PC-9 (cell line): ENCODE data around the gene KATNAL1. TPM values are rescaled to one million over a fixed set of nuclear protein-coding genes. Genes with fewer than 3 reads are reported as not detected.

ENCODE experiments used
- BruUV-seq: library from RNA; stranded (reverse); fragments of 400-500 nt; replicated peaks from 2 replicates; lab custom pipeline; 2021; lab: Mats Ljungman, UMichigan
- CTCF ChIA-PET: fragments of 300-600 bp; sonication (Branson Sonifier 250); formaldehyde crosslinking; loops from one replicate; lab custom pipeline; 2022; ENCODE audit warnings: antibody characterized with exemption; lab: Charles Lee
- POLR2A ChIA-PET: fragments of 300-600 bp; sonication (Branson Sonifier 250); formaldehyde crosslinking; loops from one replicate; lab custom pipeline; 2022; ENCODE audit warnings: antibody characterized with exemption; ENCODE audit not compliant: unreplicated experiment; lab: Charles Lee
- DNase-seq, 2 experiments: peaks; one replicate each; pipeline versions ENCODE4 v3.0.0 to v3.0.0-alpha.2; 2015 to 2022; ENCODE audit warnings: mixed read lengths in 1 of 2
- H2AFZ ChIP-seq: fragments of 200-600 bp; sonication (generic); 2 replicates; pipeline ENCODE4 v1.8.1; 2017; ENCODE audit warnings: antibody characterized with exemption
- H3F3A ChIP-seq: fragments of 200-600 bp; sonication (generic); 2 replicates; pipeline ENCODE4 v1.8.1; 2017; ENCODE audit warnings: antibody characterized with exemption, mild to moderate bottlenecking, low read depth; ENCODE audit not compliant: insufficient read depth
- H3K27ac ChIP-seq: fragments of 200-600 bp; sonication (generic); 2 replicates; pipeline ENCODE4 v1.6.1; 2016; ENCODE audit warnings: mixed run types
- H3K27me3 ChIP-seq: fragments of 200-600 bp; sonication (generic); 2 replicates; pipeline ENCODE4 v1.6.1; 2016; ENCODE audit warnings: low read depth, mixed run types; ENCODE audit not compliant: insufficient read depth
- H3K36me3 ChIP-seq: fragments of 200-600 bp; sonication (generic); 2 replicates; pipeline ENCODE4 v1.6.1; 2016; ENCODE audit warnings: low read depth, mixed run types
- H3K4me1 ChIP-seq: fragments of 200-600 bp; sonication (generic); replicated peaks from 2 replicates; pipeline ENCODE4 v1.6.1; 2016; ENCODE audit warnings: mixed run types; ENCODE audit not compliant: insufficient read depth
- H3K4me2 ChIP-seq: fragments of 200-600 bp; sonication (generic); 2 replicates; pipeline ENCODE4 v1.6.1; 2017; ENCODE audit warnings: mixed run types
- H3K4me3 ChIP-seq: fragments of 200-600 bp; sonication (generic); 2 replicates; pipeline ENCODE4 v1.6.1; 2016; ENCODE audit warnings: mixed run types
- H3K79me2 ChIP-seq: fragments of 200-600 bp; sonication (generic); 2 replicates; pipeline ENCODE4 v1.6.1; 2017; ENCODE audit warnings: low read depth, mixed run types
- H3K9me2 ChIP-seq: fragments of 200-600 bp; sonication (generic); 2 replicates; pipeline ENCODE4 v1.8.1; 2017; ENCODE audit warnings: mild to moderate bottlenecking; ENCODE audit not compliant: insufficient read depth
- H3K9me3 ChIP-seq: fragments of 200-600 bp; sonication (generic); 2 replicates; pipeline ENCODE4 v1.8.1; 2016; ENCODE audit warnings: low read depth; ENCODE audit not compliant: insufficient read depth
- H4K20me1 ChIP-seq: fragments of 200-600 bp; sonication (generic); 2 replicates; pipeline ENCODE4 v1.8.1; 2017; ENCODE audit not compliant: insufficient read depth
- EZH2 ChIP-seq: fragments of 200-600 bp; sonication (generic); IDR thresholded peaks from 2 replicates; pipeline ENCODE4 v1.8.0; 2017; ENCODE audit warnings: antibody characterized with exemption, low read depth
- intact Hi-C: fragments of 100-400 bp; cut with micrococcal nuclease; formaldehyde crosslinking; loops from one replicate; pipeline ENCODE4 v1.10.0; 2022; ENCODE audit not compliant: unreplicated experiment
- total RNA-seq: library from RNA; stranded (reverse); gene quantifications from 2 replicates; pipeline ENCODE4 v1.2.3, GENCODE V29; 2021
- TF ChIP-seq, protein P1 (sequence below): fragments of 200-600 bp; sonication (generic); conservative IDR thresholded peaks from 2 replicates; pipeline ENCODE4 v1.6.1; 2017; ENCODE audit warnings: mixed run types, antibody characterized with exemption, mild to moderate bottlenecking, moderate library complexity

KATNAL1 gene
- total RNA-seq, 1 experiment from 2014 or later = 11.8 TPM

DNA sequence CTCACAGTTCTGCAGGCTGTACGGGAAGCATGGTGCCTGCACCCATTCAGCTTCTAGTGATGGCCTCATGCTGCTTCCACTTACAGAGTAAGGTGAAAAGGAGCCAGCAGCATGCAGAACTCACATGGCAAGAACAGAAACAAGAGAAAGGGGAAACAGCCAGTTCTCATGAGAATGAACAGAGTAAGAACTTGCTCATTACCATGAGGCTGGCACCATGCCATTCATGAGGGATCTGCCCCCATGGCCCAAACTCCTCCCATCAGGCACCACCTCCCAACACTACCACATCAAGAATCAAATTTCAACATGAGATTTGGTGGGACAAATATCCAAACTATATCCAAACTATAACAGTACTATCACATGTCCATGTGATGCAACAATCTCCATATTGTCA lies 72.1 kb downstream of the KATNAL1 start:
- H3K9me3 ChIP-seq = no peaks in the 10 kb centered on the region
- H3K4me2 ChIP-seq = no peak overlapping the region
- TF ChIP-seq EZH2 = no peak
- TF ChIP-seq, protein P1, sequence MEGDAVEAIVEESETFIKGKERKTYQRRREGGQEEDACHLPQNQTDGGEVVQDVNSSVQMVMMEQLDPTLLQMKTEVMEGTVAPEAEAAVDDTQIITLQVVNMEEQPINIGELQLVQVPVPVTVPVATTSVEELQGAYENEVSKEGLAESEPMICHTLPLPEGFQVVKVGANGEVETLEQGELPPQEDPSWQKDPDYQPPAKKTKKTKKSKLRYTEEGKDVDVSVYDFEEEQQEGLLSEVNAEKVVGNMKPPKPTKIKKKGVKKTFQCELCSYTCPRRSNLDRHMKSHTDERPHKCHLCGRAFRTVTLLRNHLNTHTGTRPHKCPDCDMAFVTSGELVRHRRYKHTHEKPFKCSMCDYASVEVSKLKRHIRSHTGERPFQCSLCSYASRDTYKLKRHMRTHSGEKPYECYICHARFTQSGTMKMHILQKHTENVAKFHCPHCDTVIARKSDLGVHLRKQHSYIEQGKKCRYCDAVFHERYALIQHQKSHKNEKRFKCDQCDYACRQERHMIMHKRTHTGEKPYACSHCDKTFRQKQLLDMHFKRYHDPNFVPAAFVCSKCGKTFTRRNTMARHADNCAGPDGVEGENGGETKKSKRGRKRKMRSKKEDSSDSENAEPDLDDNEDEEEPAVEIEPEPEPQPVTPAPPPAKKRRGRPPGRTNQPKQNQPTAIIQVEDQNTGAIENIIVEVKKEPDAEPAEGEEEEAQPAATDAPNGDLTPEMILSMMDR = no peak
- CTCF ChIA-PET = no interaction called here
- DNase-seq = no peak
- no peaks in the 10 kb centered on the region for H3K9me2 ChIP-seq
- POLR2A ChIA-PET = no interaction called here
- H3K79me2 ChIP-seq = no peaks in the 10 kb centered on the region
- no peaks in the 10 kb centered on the region for H3F3A ChIP-seq
- H4K20me1 ChIP-seq = no peaks in the 10 kb centered on the region
- H3K27me3 ChIP-seq = no peaks in the 10 kb centered on the region
- no peak overlapping the region for H3K4me3 ChIP-seq
- H3K4me1 ChIP-seq = no peaks in the 10 kb centered on the region
- intact Hi-C loops = no loop called here
- H3K36me3 ChIP-seq = no peaks in the 10 kb centered on the region
- H3K27ac ChIP-seq = no peak overlapping the region
- BruUV-seq = no TSS peak
- no peak overlapping the region for H2AFZ ChIP-seq

DNA sequence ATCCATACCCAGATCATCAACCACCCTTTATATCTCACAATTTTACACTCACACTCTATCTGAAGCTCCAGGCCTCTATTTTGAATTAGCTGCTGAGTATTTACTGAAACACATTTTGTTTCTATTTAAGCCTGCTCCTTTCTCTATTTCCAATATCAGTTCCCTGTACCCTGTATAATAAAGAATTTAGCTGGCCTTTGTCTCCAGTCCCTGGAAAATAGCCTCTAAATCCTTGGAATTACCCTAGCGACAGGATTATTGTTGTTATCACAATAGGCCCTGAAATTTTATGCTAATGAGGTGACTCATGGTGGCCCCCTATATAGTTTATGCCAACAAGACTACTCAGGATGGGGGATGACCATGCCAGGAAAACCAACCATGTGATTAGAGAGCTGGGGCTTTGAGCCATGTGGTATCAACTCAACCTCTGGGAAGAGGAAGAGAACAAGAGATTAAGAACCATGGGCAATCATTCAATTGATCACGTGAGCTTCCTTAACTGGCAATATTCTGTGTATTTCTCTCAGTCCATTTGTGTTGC lies 72.7 kb downstream of the KATNAL1 start:
- Histone ChIP-seq H3K4me2 (no peak overlapping the region), H3K36me3 (no peaks in the 10 kb centered on the region), H3K27ac (no peak overlapping the region), H3K4me3 (no peak overlapping the region), H3K9me2 (no peaks in the 10 kb centered on the region), H2AFZ (no peak overlapping the region), H3K79me2 (no peaks in the 10 kb centered on the region), H4K20me1 (no peaks in the 10 kb centered on the region), H3K4me1 (no peaks in the 10 kb centered on the region), H3K27me3 (no peaks in the 10 kb centered on the region), H3K9me3 (no peaks in the 10 kb centered on the region), H3F3A (no peaks in the 10 kb centered on the region)
- TF ChIP-seq EZH2 = no peak
- TF ChIP-seq, protein P1 = no peak
- CTCF ChIA-PET = interaction anchor here (0.6 kb wide), 1 partner anchor 184 kb away, joined by 3 read pairs; no protein-coding TSS in a partner anchor
- BruUV-seq = no TSS peak
- POLR2A ChIA-PET = no interaction called here
- intact Hi-C loops = no loop called here
- DNase-seq = no peak

DNA sequence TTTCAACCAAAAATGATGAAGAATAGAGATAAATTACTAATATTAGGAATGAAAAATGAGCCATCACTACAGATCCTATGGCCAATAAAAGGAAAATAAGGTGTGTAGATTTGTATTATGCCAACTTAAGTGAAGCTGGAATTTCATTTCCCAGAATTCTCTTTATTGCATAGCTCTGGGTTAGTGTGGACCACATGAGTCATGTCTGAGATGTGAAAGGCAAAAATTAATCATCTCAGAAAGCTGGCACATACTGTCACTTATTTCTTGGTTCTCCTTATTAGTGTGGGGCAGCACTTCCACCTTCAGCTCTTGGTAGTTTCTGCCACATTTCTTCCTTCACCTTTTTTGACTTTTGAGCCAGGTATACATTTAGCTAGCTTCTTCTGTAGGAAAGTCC lies 82.6 kb downstream of the KATNAL1 start:
- DNase-seq = no peak
- Histone ChIP-seq H4K20me1 (no peaks in the 10 kb centered on the region), H3K9me2 (no peaks in the 10 kb centered on the region), H3F3A (no peaks in the 10 kb centered on the region), H3K79me2 (no peaks in the 10 kb centered on the region), H3K27me3 (no peaks in the 10 kb centered on the region), H3K4me3 (no peak overlapping the region), H3K36me3 (no peaks in the 10 kb centered on the region), H3K27ac (no peak overlapping the region), H3K9me3 (no peaks in the 10 kb centered on the region), H3K4me2 (no peak overlapping the region), H2AFZ (no peak overlapping the region), H3K4me1 (no peaks in the 10 kb centered on the region)
- CTCF ChIA-PET = no interaction called here
- intact Hi-C loops = no loop called here
- POLR2A ChIA-PET = interaction anchor here (0.6 kb wide), 1 partner anchor 197 kb away, joined by 3 read pairs; no protein-coding TSS in a partner anchor
- TF ChIP-seq EZH2 = no peak
- TF ChIP-seq, protein P1 = no peak
- BruUV-seq = no TSS peak
